ENCODE data around the gene SCD. TPM values are rescaled to one million over a fixed set of nuclear protein-coding genes. Genes with fewer than 3 reads are reported as not detected.
A peak's percentile ranks its signal among the peaks of the same experiment; 100 is the strongest.

The SCD gene
- total RNA-seq, 1 experiment from 2014 or later = 518 TPM

GRCh38 chr10:100340948-100341847, 5.8 kb upstream of the SCD start:
- Histone ChIP-seq H3K4me2 (no peak overlapping the region), H2AFZ (no peak overlapping the region)

GRCh38 chr10:100341953-100342626, 4.9 kb upstream of the SCD start:
- no peaks in the 10 kb centered on the region for H4K20me1 ChIP-seq (ENCODE audit: insufficient read depth)
- DNase-seq = peak; percentile 41 to 44
- ChIA-PET POLR2A (ENCODE audit: unreplicated experiment) (no interaction called here), CTCF (interaction anchor here (0.5 to 0.7 kb wide), 3 partner anchors 31 to 183 kb away, joined by 3 to 5 read pairs (median 3); no protein-coding TSS in a partner anchor)
- no peaks in the 10 kb centered on the region for H3K9me2 ChIP-seq (ENCODE audit: insufficient read depth)
- intact Hi-C loops (cut with micrococcal nuclease; ENCODE audit: unreplicated experiment) = loop anchor here (1.0 kb wide), 1 partner anchor 91 kb away; no protein-coding TSS in a partner anchor
- no peaks in the 10 kb centered on the region for H3K9me3 ChIP-seq (ENCODE audit: insufficient read depth, low read depth)
- H3K4me2 ChIP-seq = no peak overlapping the region
- H3K4me3 ChIP-seq = no peak overlapping the region
- BruUV-seq (replicated peaks) = no TSS peak
- peaks cover 3% of the 10 kb centered on the region for H3K79me2 ChIP-seq (ENCODE audit: low read depth)
- H3K27me3 ChIP-seq (ENCODE audit: insufficient read depth, low read depth) = no peaks in the 10 kb centered on the region
- no peak overlapping the region for H3K27ac ChIP-seq
- peaks cover 21% of the 10 kb centered on the region for H3K4me1 ChIP-seq (replicated peaks; ENCODE audit: insufficient read depth)
- peaks cover 9% of the 10 kb centered on the region; the same call in 1 of the 2 replicates for H3F3A ChIP-seq (ENCODE audit: insufficient read depth, low read depth)
- H2AFZ ChIP-seq = no peak overlapping the region
- H3K36me3 ChIP-seq (ENCODE audit: low read depth) = no peaks in the 10 kb centered on the region
- TF ChIP-seq EZH2 (IDR thresholded peaks at IDR 0.05; ENCODE audit: low read depth) (no peak), CTCF (conservative IDR thresholded peaks at IDR 0.05) (peak; percentile 65)

More at GRCh38 chr10:100340948-100341847, 5.8 kb upstream of the SCD start:
- ChIA-PET POLR2A (ENCODE audit: unreplicated experiment) (interaction anchor here (0.6 kb wide), 1 partner anchor 696 kb away, joined by 4 read pairs; no protein-coding TSS in a partner anchor), CTCF (interaction anchor here (0.5 kb wide), 1 partner anchor 588 kb away, joined by 3 read pairs; no protein-coding TSS in a partner anchor)
- peaks cover 7% of the 10 kb centered on the region; the same call in 1 of the 2 replicates for H3F3A ChIP-seq (ENCODE audit: insufficient read depth, low read depth)
- peaks cover 21% of the 10 kb centered on the region for H3K4me1 ChIP-seq (replicated peaks; ENCODE audit: insufficient read depth)
- no peak overlapping the region for H3K4me3 ChIP-seq
- BruUV-seq (replicated peaks) = no TSS peak
- TF ChIP-seq CTCF (conservative IDR thresholded peaks at IDR 0.05) = no peak
- TF ChIP-seq EZH2 (IDR thresholded peaks at IDR 0.05; ENCODE audit: low read depth) = no peak
- H3K9me3 ChIP-seq (ENCODE audit: insufficient read depth, low read depth) = no peaks in the 10 kb centered on the region
- no peaks in the 10 kb centered on the region; the same call in 1 of the 2 replicates for H3K27me3 ChIP-seq (ENCODE audit: insufficient read depth, low read depth)
- no peaks in the 10 kb centered on the region for H3K36me3 ChIP-seq (ENCODE audit: low read depth)
- H3K9me2 ChIP-seq (ENCODE audit: insufficient read depth) = no peaks in the 10 kb centered on the region
- no peak overlapping the region for H3K27ac ChIP-seq
- intact Hi-C loops (cut with micrococcal nuclease; ENCODE audit: unreplicated experiment) = no loop called here
- no peaks in the 10 kb centered on the region for H3K79me2 ChIP-seq (ENCODE audit: low read depth)
- no peak for DNase-seq
- no peaks in the 10 kb centered on the region for H4K20me1 ChIP-seq (ENCODE audit: insufficient read depth)

GRCh38 chr10:100342627-100342972, 4.4 kb upstream of the SCD start:
- H3K36me3 ChIP-seq (ENCODE audit: low read depth) = no peaks in the 10 kb centered on the region
- H3K27me3 ChIP-seq (ENCODE audit: insufficient read depth, low read depth) = no peaks in the 10 kb centered on the region
- POLR2A ChIA-PET (ENCODE audit: unreplicated experiment) = interaction anchor here (0.9 kb wide), 1 partner anchor 31 kb away, joined by 9 read pairs; no protein-coding TSS in a partner anchor
- no peak overlapping the region for H3K27ac ChIP-seq
- H3K79me2 ChIP-seq (ENCODE audit: low read depth) = peaks cover 8% of the 10 kb centered on the region
- CTCF ChIA-PET = interaction anchor here (0.5 to 0.7 kb wide), 4 partner anchors 31 to 571 kb away, joined by 3 to 5 read pairs (median 3); no protein-coding TSS in a partner anchor
- intact Hi-C loops (cut with micrococcal nuclease; ENCODE audit: unreplicated experiment) = loop anchor here (1.0 kb wide), 1 partner anchor 91 kb away; no protein-coding TSS in a partner anchor
- H2AFZ ChIP-seq = no peak overlapping the region
- no peaks in the 10 kb centered on the region for H3K9me3 ChIP-seq (ENCODE audit: insufficient read depth, low read depth)
- BruUV-seq (replicated peaks) = no TSS peak
- no peak overlapping the region for H3K4me2 ChIP-seq
- H3F3A ChIP-seq (ENCODE audit: insufficient read depth, low read depth) = peaks cover 9% of the 10 kb centered on the region; the same call in 1 of the 2 replicates
- TF ChIP-seq CTCF (conservative IDR thresholded peaks at IDR 0.05) = no peak
- no peak for TF ChIP-seq EZH2 (IDR thresholded peaks at IDR 0.05; ENCODE audit: low read depth)
- no peaks in the 10 kb centered on the region for H4K20me1 ChIP-seq (ENCODE audit: insufficient read depth)
- peaks cover 21% of the 10 kb centered on the region for H3K4me1 ChIP-seq (replicated peaks; ENCODE audit: insufficient read depth)
- no peaks in the 10 kb centered on the region for H3K9me2 ChIP-seq (ENCODE audit: insufficient read depth)
- DNase-seq = no peak
- no peak overlapping the region for H3K4me3 ChIP-seq

Measured in PC-9 (cell line).